Transverse colon (tissue), 4 donors: ENCODE results near the gene ALDOB. TPM values are rescaled to one million over a fixed set of nuclear protein-coding genes. Genes with fewer than 3 reads are reported as not detected.

Experiments
- DNase-seq: peaks from one replicate; pipeline ENCODE4 v3.0.0-alpha.2; 2019
- H3K27ac ChIP-seq, 4 donors: fragments of 200-600 bp; sonication (generic); 2 replicates each; pipeline ENCODE4 v1.5.1; 2016 to 2018; ENCODE audit warnings: inconsistent platforms in 4 of 4
- H3K27me3 ChIP-seq: fragments of 200-600 bp; sonication (generic); 2 replicates; pipeline ENCODE4 v1.5.1; 2017; ENCODE audit warnings: inconsistent platforms
- H3K36me3 ChIP-seq, 4 donors: fragments of 200-600 bp; sonication (generic); 2 replicates each; pipeline ENCODE4 v1.5.1; 2017 to 2019; ENCODE audit warnings: inconsistent platforms in 4 of 4
- H3K4me1 ChIP-seq, 4 donors: fragments of 200-600 bp; sonication (generic); 2 replicates each; pipeline ENCODE4 v1.5.1; 2017 to 2020; ENCODE audit warnings: inconsistent platforms in 4 of 4
- H3K4me3 ChIP-seq, 4 donors: fragments of 200-600 bp; sonication (generic); 1 replicate in 1 of 4; 2 replicates in 3 of 4; pipeline versions ENCODE4 v1.5.1 to v1.6.1; 2017 to 2019; ENCODE audit warnings: inconsistent platforms in 4 of 4
- H3K9me3 ChIP-seq, 2 donors: fragments of 200-600 bp; sonication (generic); 2 replicates each; pipeline ENCODE4 v1.5.1; 2017 to 2019; ENCODE audit warnings: inconsistent platforms in 2 of 2
- EP300 ChIP-seq: sonication (generic); formaldehyde crosslinking; IDR thresholded peaks from one replicate; pipeline ENCODE4 v1.6.1; 2017; ENCODE audit warnings: antibody characterized with exemption, low read depth
- POLR2A ChIP-seq: fragments of 450-650 bp; IDR thresholded peaks from one replicate; pipeline ENCODE4 v1.6.1; 2016; ENCODE audit warnings: antibody characterized with exemption, mild to moderate bottlenecking, moderate library complexity
- POLR2AphosphoS5 ChIP-seq, 3 donors: sonication (generic); formaldehyde crosslinking; IDR thresholded peaks; one replicate each; pipeline ENCODE4 v1.6.1; 2016; ENCODE audit warnings: antibody characterized with exemption in 3 of 3
- WGBS, 2 donors: methylation state at CpG; one replicate each; pipeline ENCODE4 v1.1.5; 2018; ENCODE audit warnings: low coverage in 1 of 2; 5-methylcytosine and 5-hydroxymethylcytosine counted together
- in situ Hi-C, 4 donors: fragments of 200-750 bp; cut with MboI; loops; one replicate each; pipeline versions ENCODE4 v1.15.0 to v1.15.1; 2017; ENCODE audit warnings: low sequenced_read_pairs in 3 of 4, low pct_ligation_motif_present in 1 of 4, low pct_unique_long_range_greater_than_20kb in 1 of 4
- intact Hi-C: fragments of 100-400 bp; cut with DNase I; formaldehyde crosslinking; loops from one replicate; pipeline ENCODE4 v1.15.1; 2023; ENCODE audit warnings: low total_unique reads
- total RNA-seq, 4 donors: library from RNA; depleted of rRNA; stranded (reverse); fragments of >200 nt; gene quantifications; one replicate each; pipeline ENCODE4 v1.1.0, GENCODE V29; 2016
- TF ChIP-seq, protein P1 (sequence below), 5 experiments: fragments of 200-600 bp in 3 of 5; fragments of 450-650 bp in 2 of 5; sonication (generic) in 3 of 5; IDR thresholded peaks; 1 replicate in 2 of 5; 2 replicates in 3 of 5; pipeline ENCODE4 v1.5.1; 2016 to 2017; ENCODE audit warnings: antibody characterized with exemption in 5 of 5, inconsistent platforms in 3 of 5, mild to moderate bottlenecking in 2 of 5, moderate library complexity in 1 of 5

The ALDOB gene
- total RNA-seq, 4 donors from 2014 or later: 1.9 to 55.0 (median 20.1) TPM; not detected in 1

- Histone ChIP-seq H3K36me3 (no peaks in the 10 kb centered on the region), H3K4me1 (peaks cover 20 to 59% (median 31%) of the 10 kb centered on the region in 4 donors), H3K9me3 (no peaks in the 10 kb centered on the region), H3K27ac (peak overlapping the region; percentile 80 to 87 (median 85)), H3K4me3 (no peak overlapping the region), H3K27me3 (no peaks in the 10 kb centered on the region)
- DNase-seq: peak; percentile 75
- WGBS, 2 donors: 34 to 40% methylated on average over 4 of the region's 4 CpGs
- in situ Hi-C loops (no loop called here), intact Hi-C loops (no loop called here)
- TF ChIP-seq POLR2AphosphoS5 (IDR thresholded peaks at IDR 0.05): peak in 1 of 3 donors; percentile 52
- TF ChIP-seq POLR2A: no peak
- TF ChIP-seq, protein P1, sequence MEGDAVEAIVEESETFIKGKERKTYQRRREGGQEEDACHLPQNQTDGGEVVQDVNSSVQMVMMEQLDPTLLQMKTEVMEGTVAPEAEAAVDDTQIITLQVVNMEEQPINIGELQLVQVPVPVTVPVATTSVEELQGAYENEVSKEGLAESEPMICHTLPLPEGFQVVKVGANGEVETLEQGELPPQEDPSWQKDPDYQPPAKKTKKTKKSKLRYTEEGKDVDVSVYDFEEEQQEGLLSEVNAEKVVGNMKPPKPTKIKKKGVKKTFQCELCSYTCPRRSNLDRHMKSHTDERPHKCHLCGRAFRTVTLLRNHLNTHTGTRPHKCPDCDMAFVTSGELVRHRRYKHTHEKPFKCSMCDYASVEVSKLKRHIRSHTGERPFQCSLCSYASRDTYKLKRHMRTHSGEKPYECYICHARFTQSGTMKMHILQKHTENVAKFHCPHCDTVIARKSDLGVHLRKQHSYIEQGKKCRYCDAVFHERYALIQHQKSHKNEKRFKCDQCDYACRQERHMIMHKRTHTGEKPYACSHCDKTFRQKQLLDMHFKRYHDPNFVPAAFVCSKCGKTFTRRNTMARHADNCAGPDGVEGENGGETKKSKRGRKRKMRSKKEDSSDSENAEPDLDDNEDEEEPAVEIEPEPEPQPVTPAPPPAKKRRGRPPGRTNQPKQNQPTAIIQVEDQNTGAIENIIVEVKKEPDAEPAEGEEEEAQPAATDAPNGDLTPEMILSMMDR (IDR thresholded peaks at IDR 0.05): no peak
- no peak for TF ChIP-seq EP300
These were observed 43.9 kb upstream of the ALDOB start for GRCh38 chr9:101479338-101480030.

GRCh38 chr9:101478906-101479305 lies 43.3 kb upstream of the ALDOB start:
- Histone ChIP-seq H3K4me1 (peaks cover 20 to 53% (median 31%) of the 10 kb centered on the region in 4 donors), H3K4me3 (no peak overlapping the region), H3K27me3 (no peaks in the 10 kb centered on the region), H3K36me3 (no peaks in the 10 kb centered on the region), H3K9me3 (no peaks in the 10 kb centered on the region), H3K27ac (peak overlapping the region; percentile 80 to 87 (median 85))
- intact Hi-C loops: no loop called here
- TF ChIP-seq, protein P1 (IDR thresholded peaks at IDR 0.05): peak in 1 of 5 experiments; percentile 5
- TF ChIP-seq POLR2A (no peak), EP300 (no peak)
- in situ Hi-C loops: no loop called here
- WGBS, 2 donors: 53 to 60% methylated on average over 2 to 3 of the region's 3 CpGs
- no peak for DNase-seq

DNA sequence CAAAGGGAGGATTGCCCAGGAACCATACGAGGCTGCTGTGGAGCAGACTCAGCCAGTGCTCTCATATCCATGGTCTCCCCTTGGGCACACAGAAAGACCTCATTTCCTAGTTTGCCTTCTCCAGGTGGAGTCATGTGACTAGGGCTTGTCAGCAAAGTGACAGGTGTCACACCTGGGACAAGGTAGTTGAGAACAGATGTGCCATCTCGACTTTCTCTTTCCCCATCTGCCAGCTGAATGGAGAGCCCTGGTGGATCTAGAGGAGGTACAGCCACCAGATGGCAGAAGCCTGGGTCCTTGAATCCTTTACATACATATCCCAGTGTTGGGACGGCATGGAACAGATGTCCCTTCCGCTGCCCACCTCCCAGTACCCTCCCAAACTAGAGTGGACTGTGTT lies 42.9 kb upstream of the ALDOB start:
- 40 to 61% methylated on average over 1 to 4 of the region's 4 CpGs for whole genome bisulfite sequencing, 2 donors

GRCh38 chr9:101477736-101478135 lies 42.2 kb upstream of the ALDOB start:
- TF ChIP-seq, protein P1 (IDR thresholded peaks at IDR 0.05): no peak
- TF ChIP-seq POLR2A (no peak), POLR2AphosphoS5 (IDR thresholded peaks at IDR 0.05) (no peak), EP300 (no peak)
- H3K27me3 ChIP-seq: no peaks in the 10 kb centered on the region
- no peak overlapping the region for H3K4me3 ChIP-seq
- H3K27ac ChIP-seq: peak overlapping the region; percentile 80 to 87 (median 85)
- no peaks in the 10 kb centered on the region for H3K36me3 ChIP-seq
- intact Hi-C loops: no loop called here
- DNase-seq: no peak
- in situ Hi-C loops: no loop called here
- H3K4me1 ChIP-seq: peaks cover 20 to 44% (median 31%) of the 10 kb centered on the region in 4 donors
- WGBS, 2 donors: 71 to 82% methylated on average over 1 of the region's 1 CpG
- H3K9me3 ChIP-seq: no peaks in the 10 kb centered on the region

More for the DNA sequence above, 42.9 kb upstream of the ALDOB start:
- DNase-seq: peak; percentile 33
- peak overlapping the region; percentile 80 to 87 (median 85) for H3K27ac ChIP-seq
- no peaks in the 10 kb centered on the region for H3K27me3 ChIP-seq
- peaks cover 20 to 50% (median 31%) of the 10 kb centered on the region in 4 donors for H3K4me1 ChIP-seq
- no peaks in the 10 kb centered on the region for H3K36me3 ChIP-seq
- in situ Hi-C loops (no loop called here), intact Hi-C loops (no loop called here)
- no peak overlapping the region for H3K4me3 ChIP-seq
- TF ChIP-seq POLR2A (no peak), POLR2AphosphoS5 (IDR thresholded peaks at IDR 0.05) (peak in 1 of 3 donors; percentile 59), EP300 (no peak)
- TF ChIP-seq, protein P1 (IDR thresholded peaks at IDR 0.05): peak in 1 of 5 experiments; percentile 32
- no peaks in the 10 kb centered on the region for H3K9me3 ChIP-seq
